NCI-H2227 (cell line): ENCODE results near the gene FAM117B.
"Not testable (repeated sequence)": the region's sequence is repeated elsewhere in the genome, so short reads cannot be mapped to it uniquely, and the experiment has no call there.

Experiments used
- DNase-seq: peaks from one replicate; lab custom pipeline; 2025; ENCODE audit not compliant: unreplicated experiment; lab: John Stamatoyannopoulos, UW

Gene FAM117B

GRCh38 chr2:202636213-202636513 lies 1.4 kb downstream of the FAM117B start:
- no peak for DNase-seq

GRCh38 chr2:202638721-202639120 lies 4.0 kb downstream of the FAM117B start:
- no peak for DNase-seq

GRCh38 chr2:202639231-202639630 lies 4.5 kb downstream of the FAM117B start:
- DNase-seq: no peak

GRCh38 chr2:202642567-202642966 lies 7.8 kb downstream of the FAM117B start:
- DNase-seq: no peak

GRCh38 chr2:202643012-202643858 lies 8.5 kb downstream of the FAM117B start:
- no peak for DNase-seq

GRCh38 chr2:202652119-202652518 lies 17.4 kb downstream of the FAM117B start:
- no peak for DNase-seq

GRCh38 chr2:202653890-202654289 lies 19.1 kb downstream of the FAM117B start:
- DNase-seq: no peak

GRCh38 chr2:202657876-202658275 lies 23.1 kb downstream of the FAM117B start:
- no peak for DNase-seq

GRCh38 chr2:202660796-202661195 lies 26.0 kb downstream of the FAM117B start:
- DNase-seq: no peak

GRCh38 chr2:202669841-202670240 lies 35.1 kb downstream of the FAM117B start:
- DNase-seq: no peak

GRCh38 chr2:202671317-202672035 lies 36.7 kb downstream of the FAM117B start:
- no peak for DNase-seq

GRCh38 chr2:202675097-202675496 lies 40.3 kb downstream of the FAM117B start:
- DNase-seq: not testable (repeated sequence)

- DNase-seq: no peak
Measured at GRCh38 chr2:202679980-202680379, 45.2 kb downstream of the FAM117B start.

GRCh38 chr2:202680512-202680911 lies 45.7 kb downstream of the FAM117B start:
- DNase-seq: no peak

GRCh38 chr2:202681688-202682205 lies 47.0 kb downstream of the FAM117B start:
- DNase-seq: no peak

- DNase-seq: no peak
Measured at GRCh38 chr2:202682274-202682673, 47.5 kb downstream of the FAM117B start.

- DNase-seq: no peak
Measured at GRCh38 chr2:202687276-202687675, 52.5 kb downstream of the FAM117B start.

- no peak for DNase-seq
Measured at GRCh38 chr2:202689459-202689858, 54.7 kb downstream of the FAM117B start.

GRCh38 chr2:202689898-202690297 lies 55.1 kb downstream of the FAM117B start:
- DNase-seq: no peak

- DNase-seq: no peak
Measured at GRCh38 chr2:202690321-202690900, 55.6 kb downstream of the FAM117B start.

GRCh38 chr2:202693503-202693902 lies 58.7 kb downstream of the FAM117B start:
- no peak for DNase-seq

- no peak for DNase-seq
Measured at GRCh38 chr2:202695166-202695565, 60.4 kb downstream of the FAM117B start.
